Endothelial cell of umbilical vein (primary cell): Measurements from ENCODE around the gene HDGFL2. TPM values are rescaled to one million over a fixed set of nuclear protein-coding genes. Genes with fewer than 3 reads are reported as not detected.

Experiments used
- BruUV-seq: library from RNA; stranded (reverse); fragments of 400-500 nt; replicated peaks from 2 replicates; lab custom pipeline; 2021; lab: Mats Ljungman, UMichigan
- CTCF ChIA-PET: fragments of 300-600, 350-600 bp; sonication (Branson Sonifier 250); formaldehyde crosslinking; loops from one replicate; lab custom pipeline; 2021; ENCODE audit warnings: antibody characterized with exemption, inconsistent platforms; lab: Charles Lee
- POLR2A ChIA-PET: fragments of 300-600, 350-600 bp; sonication (Branson Sonifier 250); formaldehyde crosslinking; loops from one replicate; lab custom pipeline; 2021; ENCODE audit warnings: antibody characterized with exemption, inconsistent platforms; lab: Charles Lee
- DNase-seq: peaks from one replicate; pipeline ENCODE4 v3.0.0-alpha.2; 2011; ENCODE audit warnings: low read depth, low spot score
- FAIRE-seq: peaks from 2 replicates; lab custom pipeline; 2011; peaks lifted over from hg19 to GRCh38; lab: Jason Lieb, UNC
- H2AFZ ChIP-seq: 2 replicates; pipeline ENCODE4 v1.6.0; 2012; ENCODE audit warnings: low read depth, low read length, control low read depth, inconsistent platforms
- H3K27ac ChIP-seq: 2 replicates; pipeline ENCODE4 v1.5.1; 2011; ENCODE audit warnings: low read depth, mild to moderate bottlenecking, control low read depth, low read length, moderate library complexity; ENCODE audit not compliant: insufficient read depth
- H3K27me3 ChIP-seq, 2 experiments: 2 replicates each; pipeline versions ENCODE4 v1.6.0 to v1.6.1; 2011; ENCODE audit warnings: low read length in 2 of 2, mixed read lengths in 1 of 2; ENCODE audit not compliant: control insufficient read depth in 2 of 2, insufficient read depth in 2 of 2
- H3K36me3 ChIP-seq, 2 experiments: 2 replicates in 1 of 2; 3 replicates in 1 of 2; pipeline ENCODE4 v1.5.1; 2011; ENCODE audit warnings: low read length in 2 of 2, mild to moderate bottlenecking in 1 of 2, moderate library complexity in 1 of 2; ENCODE audit not compliant: control insufficient read depth in 2 of 2, insufficient read depth in 2 of 2; ENCODE audit errors: extremely low read depth in 1 of 2
- H3K4me1 ChIP-seq: 3 replicates; pipeline ENCODE4 v1.5.1; 2011; ENCODE audit warnings: mild to moderate bottlenecking, low read length; ENCODE audit not compliant: control insufficient read depth, insufficient read depth; ENCODE audit errors: extremely low read depth
- H3K4me2 ChIP-seq: 2 replicates; pipeline ENCODE4 v1.6.1; 2011; ENCODE audit warnings: low read length, control low read depth, mixed read lengths; ENCODE audit not compliant: insufficient read depth
- H3K4me3 ChIP-seq, 3 experiments: fragments of 200-600 bp in 1 of 3; sonication (generic), shearing (Covaris generic) in 1 of 3; replicated peaks in 1 of 3; 2 replicates each; pipeline ENCODE4 v1.5.1; 2011 to 2016; ENCODE audit warnings: control low read depth in 3 of 3, low read length in 3 of 3, mild to moderate bottlenecking in 2 of 3, inconsistent platforms in 1 of 3, low read depth in 1 of 3, moderate library complexity in 1 of 3; ENCODE audit not compliant: insufficient read depth in 1 of 3
- H3K79me2 ChIP-seq: 2 replicates; pipeline ENCODE4 v1.6.0; 2012; ENCODE audit warnings: low read length, inconsistent platforms; ENCODE audit not compliant: control insufficient read depth, insufficient read depth
- H3K9ac ChIP-seq: replicated peaks from 2 replicates; pipeline ENCODE3; 2011; ENCODE audit warnings: low read length, control low read depth; ENCODE audit not compliant: insufficient read depth; ENCODE audit errors: extremely low read depth
- H3K9me1 ChIP-seq: replicated peaks from 3 replicates; pipeline ENCODE4 v1.6.0; 2011; ENCODE audit warnings: mild to moderate bottlenecking, low read length; ENCODE audit not compliant: control insufficient read depth, insufficient read depth; ENCODE audit errors: extremely low read depth
- H3K9me3 ChIP-seq: replicated peaks from 2 replicates; pipeline ENCODE4 v1.5.1; 2012; ENCODE audit warnings: low read length, inconsistent platforms; ENCODE audit not compliant: control insufficient read depth, insufficient read depth
- H4K20me1 ChIP-seq: replicated peaks from 2 replicates; pipeline ENCODE3; 2011; ENCODE audit warnings: mild to moderate bottlenecking, low read length; ENCODE audit not compliant: control insufficient read depth, insufficient read depth; ENCODE audit errors: extremely low read depth
- EZH2 ChIP-seq: IDR thresholded peaks from 2 replicates; pipeline ENCODE4 v1.6.1; 2012; ENCODE audit warnings: borderline replicate concordance, low read depth, mild to moderate bottlenecking, moderate library complexity, low read length, inconsistent platforms; ENCODE audit not compliant: severe bottlenecking
- FOS ChIP-seq: IDR thresholded peaks from 2 replicates; pipeline ENCODE4 v1.6.1; 2011; ENCODE audit warnings: mild to moderate bottlenecking, low read length, moderate library complexity, borderline replicate concordance; ENCODE audit not compliant: insufficient read depth
- GATA2 ChIP-seq: IDR thresholded peaks from 2 replicates; pipeline ENCODE4 v1.7.0; 2011; ENCODE audit warnings: low read depth, mild to moderate bottlenecking, moderate library complexity, mixed read lengths, low read length; ENCODE audit not compliant: insufficient read length, insufficient read depth
- JUN ChIP-seq: IDR thresholded peaks from 2 replicates; pipeline ENCODE4 v1.6.1; 2011; ENCODE audit warnings: borderline replicate concordance, low read depth; ENCODE audit not compliant: insufficient read length, insufficient read depth
- MYC ChIP-seq: IDR thresholded peaks from one replicate; pipeline ENCODE4 v1.6.1; 2011; ENCODE audit warnings: mild to moderate bottlenecking, low read depth, low read length
- POLR2A ChIP-seq: IDR thresholded peaks from 2 replicates; pipeline ENCODE4 v1.6.1; 2012; ENCODE audit warnings: low read depth, mild to moderate bottlenecking, control low read depth, low read length
- POLR2AphosphoS5 ChIP-seq: IDR thresholded peaks from 2 replicates; pipeline ENCODE4 v1.6.1; 2012; ENCODE audit warnings: low read depth, mild to moderate bottlenecking, control low read depth, low read length, moderate library complexity; ENCODE audit not compliant: insufficient read depth
- dilution Hi-C: fragments of 300-500 bp; cut with MboI; formaldehyde crosslinking; loops from one replicate; pipeline ENCODE4 v1.15.0; 2019; ENCODE audit warnings: low sequenced_read_pairs; ENCODE audit not compliant: extremely low pct_ligation_motif_present
- intact Hi-C: fragments of 100-400 bp; cut with micrococcal nuclease; formaldehyde crosslinking; loops from one replicate; pipeline ENCODE4 v1.10.0; 2022
- polyA plus RNA-seq, 4 experiments: library from polyadenylated mRNA; depleted of rRNA in 3 of 4; stranded (reverse) in 3 of 4; unstranded in 1 of 4; fragments of >200 nt; gene quantifications; 2 replicates each; pipeline versions ENCODE4 v1.2.1 to v1.2.3, GENCODE V29; 2011 to 2012; ENCODE audit warnings: missing spikeins in 1 of 4
- total RNA-seq: library from RNA; stranded (reverse); gene quantifications from 2 replicates; pipeline ENCODE4 v1.2.3, GENCODE V29; 2021
- TF ChIP-seq, protein P1 (sequence below): IDR thresholded peaks from 2 replicates; pipeline ENCODE4 v1.6.1; 2011; ENCODE audit not compliant: insufficient read depth, insufficient read length
- TF ChIP-seq, protein P2 (sequence below), 2 donors: IDR thresholded peaks; 1 replicate in 1 of 2; 2 replicates in 1 of 2; pipeline ENCODE4 v1.5.1; 2011; ENCODE audit warnings: low read length in 2 of 2, mild to moderate bottlenecking in 2 of 2, moderate library complexity in 2 of 2, control low read depth in 1 of 2, inconsistent platforms in 1 of 2, low read depth in 1 of 2; ENCODE audit not compliant: insufficient read depth in 1 of 2; ENCODE audit errors: extremely low read depth in 1 of 2

The HDGFL2 gene
- total and polyA plus RNA-seq, 2 donors (not counting 3 experiments of a cell fraction or from before 2014, with no cell fraction given), result 39.1 to 79.6 TPM

DNA sequence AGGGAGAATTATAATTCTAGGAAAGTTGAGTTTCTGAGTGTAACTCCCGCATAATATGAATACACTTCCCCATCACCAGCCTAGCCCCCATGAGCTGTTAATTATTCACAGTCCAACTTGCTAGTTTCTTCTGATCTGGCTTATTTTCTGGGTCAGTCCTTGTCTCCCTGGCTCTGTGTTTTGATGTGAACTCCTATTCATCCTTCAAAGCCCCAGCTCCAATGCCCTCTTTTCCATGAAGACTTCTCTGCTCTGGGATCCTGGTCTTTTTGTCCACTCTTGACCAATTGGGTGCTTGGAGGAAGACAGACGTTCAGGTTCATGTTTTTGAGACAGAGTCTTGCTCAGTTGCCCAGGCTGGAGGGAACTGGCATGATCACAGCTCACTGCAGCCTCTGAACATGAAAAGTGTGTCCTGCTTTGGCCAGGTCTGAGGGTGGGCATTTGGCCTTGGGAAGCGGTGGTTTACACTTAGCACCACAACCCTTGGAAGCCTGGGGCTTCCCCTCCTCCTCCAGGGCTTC is 67.1 kb downstream of the HDGFL2 start:
- Histone ChIP-seq H3K9me1 (no peaks in the 10 kb centered on the region), H3K4me3 (no peak overlapping the region), H3K9ac (no peak overlapping the region), H3K27me3 (no peaks in the 10 kb centered on the region), H4K20me1 (no peaks in the 10 kb centered on the region), H3K9me3 (no peaks in the 10 kb centered on the region), H3K4me1 (peaks cover 11% of the 10 kb centered on the region), H3K79me2 (no peaks in the 10 kb centered on the region), H3K4me2 (no peak overlapping the region), H3K27ac (no peak overlapping the region), H2AFZ (no peak overlapping the region), H3K36me3 (no peaks in the 10 kb centered on the region)
- intact Hi-C loops, result no loop called here
- TF ChIP-seq FOS (no peak), POLR2A (no peak)
- no peak for DNase-seq
- peak; percentile 40 for FAIRE-seq
- POLR2A ChIA-PET, result interaction anchor here (0.6 kb wide), 1 partner anchor 24 kb away, joined by 5 read pairs; no protein-coding TSS in a partner anchor
- BruUV-seq, result no TSS peak
- CTCF ChIA-PET, result interaction anchor here (0.7 to 3.3 kb wide), 5 partner anchors 8 to 95 kb away, joined by 3 to 19 read pairs (median 6); no protein-coding TSS in a partner anchor
- dilution Hi-C loops, result no loop called here

DNA sequence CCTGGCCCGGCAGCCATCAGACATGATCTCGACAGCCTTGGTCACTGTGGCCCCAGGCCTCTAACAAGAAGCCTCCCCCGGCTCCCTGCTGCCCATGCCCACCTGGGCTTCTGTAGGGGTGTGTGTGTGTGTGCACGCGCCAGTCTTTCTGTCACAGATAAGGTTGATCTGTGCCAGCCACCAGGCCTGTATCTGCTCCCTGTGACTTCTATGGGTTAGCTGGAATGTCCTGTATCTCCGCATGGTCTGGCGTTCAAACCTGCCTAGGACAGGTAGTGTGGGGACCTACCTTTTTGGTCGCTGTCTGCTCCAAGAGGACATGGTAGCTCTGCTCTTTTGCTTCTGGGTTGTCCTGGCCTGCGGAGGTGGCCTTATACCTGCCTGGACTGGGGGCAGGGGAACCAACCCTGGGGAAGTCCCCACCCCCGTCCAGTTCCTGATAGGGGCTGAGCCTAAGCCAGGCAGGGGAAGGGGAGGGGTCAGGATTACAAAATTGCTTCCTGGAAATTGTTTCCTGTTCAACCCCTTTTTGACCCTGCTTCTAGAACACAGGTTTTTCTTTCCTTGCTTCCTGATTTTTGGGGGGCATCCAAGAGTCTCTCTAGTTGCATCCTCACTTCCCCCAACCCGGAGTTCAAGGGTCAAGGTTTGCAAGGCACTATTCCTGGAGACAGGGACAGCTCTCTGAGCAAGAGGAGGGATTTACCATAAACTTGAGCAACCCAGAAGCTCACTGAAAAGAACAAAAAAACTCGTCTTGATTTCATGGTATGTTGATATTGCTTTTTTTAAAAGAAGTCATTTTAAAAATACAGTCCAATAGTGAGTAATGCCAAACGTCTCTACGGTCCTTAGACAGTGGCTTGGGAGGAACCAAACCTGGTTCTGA is 67.8 kb downstream of the HDGFL2 start, which contains the start of gene LRG1:
Gene LRG1, minus strand, starts transcription at position 344 of the 889 bp plus-strand sequence. Its CDS starts 23 bp downstream, at position 321.
- intact Hi-C loops (no loop called here), dilution Hi-C loops (no loop called here)
- POLR2A ChIA-PET, result interaction anchor here (0.6 kb wide), 1 partner anchor 23 kb away, joined by 5 read pairs; no protein-coding TSS in a partner anchor
- Histone ChIP-seq H3K4me3 (no peak within 1 kb of the TSS), H3K27me3 (no peaks in the 10 kb centered on the region), H3K79me2 (no peaks in the 10 kb centered on the region), H3K4me2 (no peak within 1 kb of the TSS), H3K36me3 (no peaks in the 10 kb centered on the region), H3K9me1 (no peaks in the 10 kb centered on the region), H2AFZ (no peak within 1 kb of the TSS), H3K4me1 (peaks cover 11% of the 10 kb centered on the region), H3K9ac (no peak within 1 kb of the TSS), H3K27ac (no peak within 1 kb of the TSS), H3K9me3 (no peaks in the 10 kb centered on the region), H4K20me1 (no peaks in the 10 kb centered on the region)
- no TSS peak for BruUV-seq
- DNase-seq, result peak; percentile 30
- CTCF ChIA-PET, result interaction anchor here (1.0 to 3.3 kb wide), 4 partner anchors 15 to 20 kb away, joined by 4 to 19 read pairs (median 7); partner anchors contain the start of gene SEMA6B
- TF ChIP-seq MYC (no peak), FOS (no peak), POLR2AphosphoS5 (no peak), POLR2A (no peak), EZH2 (no peak), JUN (no peak), GATA2 (no peak)
- TF ChIP-seq, protein P1, sequence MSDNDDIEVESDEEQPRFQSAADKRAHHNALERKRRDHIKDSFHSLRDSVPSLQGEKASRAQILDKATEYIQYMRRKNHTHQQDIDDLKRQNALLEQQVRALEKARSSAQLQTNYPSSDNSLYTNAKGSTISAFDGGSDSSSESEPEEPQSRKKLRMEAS, result no peak
- TF ChIP-seq, protein P2, sequence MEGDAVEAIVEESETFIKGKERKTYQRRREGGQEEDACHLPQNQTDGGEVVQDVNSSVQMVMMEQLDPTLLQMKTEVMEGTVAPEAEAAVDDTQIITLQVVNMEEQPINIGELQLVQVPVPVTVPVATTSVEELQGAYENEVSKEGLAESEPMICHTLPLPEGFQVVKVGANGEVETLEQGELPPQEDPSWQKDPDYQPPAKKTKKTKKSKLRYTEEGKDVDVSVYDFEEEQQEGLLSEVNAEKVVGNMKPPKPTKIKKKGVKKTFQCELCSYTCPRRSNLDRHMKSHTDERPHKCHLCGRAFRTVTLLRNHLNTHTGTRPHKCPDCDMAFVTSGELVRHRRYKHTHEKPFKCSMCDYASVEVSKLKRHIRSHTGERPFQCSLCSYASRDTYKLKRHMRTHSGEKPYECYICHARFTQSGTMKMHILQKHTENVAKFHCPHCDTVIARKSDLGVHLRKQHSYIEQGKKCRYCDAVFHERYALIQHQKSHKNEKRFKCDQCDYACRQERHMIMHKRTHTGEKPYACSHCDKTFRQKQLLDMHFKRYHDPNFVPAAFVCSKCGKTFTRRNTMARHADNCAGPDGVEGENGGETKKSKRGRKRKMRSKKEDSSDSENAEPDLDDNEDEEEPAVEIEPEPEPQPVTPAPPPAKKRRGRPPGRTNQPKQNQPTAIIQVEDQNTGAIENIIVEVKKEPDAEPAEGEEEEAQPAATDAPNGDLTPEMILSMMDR (IDR thresholded peaks at IDR 0.05; ENCODE audit: extremely low read depth in 1 of 2, insufficient read depth in 1 of 2, low read depth in 1 of 2, low read length in 2 of 2), result no peak
- peak; percentile 68 for FAIRE-seq
